H1 (cell line): Measurements from ENCODE around the gene ARMH4. TPM values are rescaled to one million over a fixed set of nuclear protein-coding genes. Genes with fewer than 3 reads are reported as not detected.

Source experiments
- CTCF ChIA-PET: fragments of 300-600 bp; sonication (Branson Sonifier 250); formaldehyde crosslinking; loops from one replicate; lab custom pipeline; 2021; ENCODE audit not compliant: partially characterized antibody; lab: Charles Lee
- POLR2A ChIA-PET: fragments of 300-600 bp; sonication (Branson Sonifier 250); formaldehyde crosslinking; loops from one replicate; lab custom pipeline; 2021; ENCODE audit warnings: inconsistent platforms; ENCODE audit not compliant: partially characterized antibody; lab: Charles Lee
- DNase-seq, 2 experiments: peaks; one replicate each; pipeline versions ENCODE4 v3.0.0 to v3.0.0-alpha.2; 2010 to 2022; ENCODE audit warnings: low spot score in 2 of 2, low read depth in 1 of 2, mixed read lengths in 1 of 2
- FAIRE-seq: peaks from 2 replicates; lab custom pipeline; 2011; peaks lifted over from hg19 to GRCh38; lab: Jason Lieb, UNC
- H2AFZ ChIP-seq: 2 replicates; pipeline ENCODE4 v1.8.1; 2012; ENCODE audit warnings: low read length, inconsistent platforms
- H2AK5ac ChIP-seq: 2 replicates; pipeline ENCODE4 v1.6.1; 2013; ENCODE audit warnings: low read depth, low read length
- H2BK120ac ChIP-seq: replicated peaks from 2 replicates; pipeline ENCODE3; 2013; ENCODE audit warnings: low read depth, low read length, inconsistent platforms
- H2BK12ac ChIP-seq: 2 replicates; pipeline ENCODE4 v1.6.1; 2013; ENCODE audit warnings: low read depth, low read length
- H2BK15ac ChIP-seq: 2 replicates; pipeline ENCODE4 v1.6.1; 2013; ENCODE audit warnings: low read length
- H2BK20ac ChIP-seq: 2 replicates; pipeline ENCODE4 v1.6.1; 2013; ENCODE audit warnings: low read length
- H2BK5ac ChIP-seq: 2 replicates; pipeline ENCODE4 v1.6.1; 2013; ENCODE audit warnings: low read depth, low read length
- H3K14ac ChIP-seq: 2 replicates; pipeline ENCODE4 v1.6.1; 2013; ENCODE audit warnings: inconsistent platforms; ENCODE audit not compliant: insufficient read length
- H3K18ac ChIP-seq: 2 replicates; pipeline ENCODE4 v1.6.1; 2013; ENCODE audit warnings: low read length; ENCODE audit errors: extremely low read depth
- H3K23ac ChIP-seq: 2 replicates; pipeline ENCODE4 v1.6.1; 2013; ENCODE audit warnings: inconsistent platforms; ENCODE audit not compliant: insufficient read length
- H3K23me2 ChIP-seq: 2 replicates; pipeline ENCODE4 v1.6.1; 2013; ENCODE audit warnings: low read depth, low read length
- H3K27ac ChIP-seq: 2 replicates; pipeline ENCODE4 v1.6.1; 2011; ENCODE audit warnings: low read depth, low read length, inconsistent platforms
- H3K27me3 ChIP-seq, 4 experiments: replicated peaks in 1 of 4; 1 replicate in 1 of 4; 2 replicates in 3 of 4; pipeline versions ENCODE4 v1.6.1 to v1.8.1; 2011 to 2013; ENCODE audit warnings: low read length in 3 of 4, mild to moderate bottlenecking in 3 of 4, inconsistent platforms in 2 of 4, mixed read lengths in 2 of 4, moderate library complexity in 1 of 4; ENCODE audit not compliant: control insufficient read depth in 3 of 4, insufficient read depth in 3 of 4; ENCODE audit errors: extremely low read depth in 1 of 4
- H3K36me3 ChIP-seq, 4 experiments: 2 replicates each; pipeline versions ENCODE4 v1.6.1 to v1.8.1; 2011 to 2013; ENCODE audit warnings: mild to moderate bottlenecking in 4 of 4, low read length in 3 of 4, moderate library complexity in 2 of 4, control low read depth in 1 of 4, inconsistent platforms in 1 of 4; ENCODE audit not compliant: insufficient read depth in 4 of 4, control insufficient read depth in 2 of 4
- H3K4ac ChIP-seq: replicated peaks from 2 replicates; pipeline ENCODE3; 2013; ENCODE audit warnings: low read length, low read depth, mixed read lengths, inconsistent platforms; ENCODE audit not compliant: insufficient read length
- H3K4me1 ChIP-seq, 4 experiments: replicated peaks in 1 of 4; 1 replicate in 1 of 4; 2 replicates in 3 of 4; pipeline versions ENCODE4 v1.6.1 to v1.8.1; 2011 to 2013; ENCODE audit warnings: low read length in 3 of 4, inconsistent platforms in 2 of 4, mixed read lengths in 1 of 4; ENCODE audit not compliant: insufficient read depth in 4 of 4, control insufficient read depth in 3 of 4
- H3K4me2 ChIP-seq, 2 experiments: 2 replicates each; pipeline versions ENCODE4 v1.6.1 to v1.8.1; 2011 to 2013; ENCODE audit warnings: low read depth in 2 of 2, low read length in 2 of 2, control low read depth in 1 of 2, inconsistent platforms in 1 of 2, mild to moderate bottlenecking in 1 of 2; ENCODE audit not compliant: insufficient read depth in 1 of 2
- H3K4me3 ChIP-seq, 4 experiments: fragments of 200-600, 300-600 bp in 1 of 4; sonication (generic), shearing (Covaris generic), sonication (Bioruptor Twin) in 1 of 4; 2 replicates each; pipeline versions ENCODE4 v1.5.1 to v1.8.1; 2011 to 2016; ENCODE audit warnings: low read length in 4 of 4, low read depth in 3 of 4, control low read depth in 2 of 4, inconsistent platforms in 2 of 4, mild to moderate bottlenecking in 2 of 4, mixed read lengths in 1 of 4, moderate library complexity in 1 of 4; ENCODE audit not compliant: insufficient read depth in 2 of 4; ENCODE audit errors: extremely low read depth in 1 of 4
- H3K56ac ChIP-seq: replicated peaks from 2 replicates; pipeline ENCODE3; 2013; ENCODE audit warnings: low read depth, mild to moderate bottlenecking, mixed read lengths, low read length, inconsistent platforms; ENCODE audit not compliant: insufficient read length
- H3K79me1 ChIP-seq: 2 replicates; pipeline ENCODE4 v1.6.1; 2013; ENCODE audit warnings: low read depth, low read length, control low read depth
- H3K79me2 ChIP-seq, 2 experiments: 2 replicates each; pipeline versions ENCODE4 v1.6.1 to v1.8.1; 2012 to 2013; ENCODE audit warnings: low read length in 2 of 2, mild to moderate bottlenecking in 2 of 2, inconsistent platforms in 1 of 2; ENCODE audit not compliant: insufficient read depth in 2 of 2, control insufficient read depth in 1 of 2
- H3K9ac ChIP-seq, 4 experiments: replicated peaks in 1 of 4; 1 replicate in 1 of 4; 2 replicates in 3 of 4; pipeline versions ENCODE4 v1.6.1 to v1.8.1; 2011 to 2013; ENCODE audit warnings: low read depth in 3 of 4, low read length in 3 of 4, control low read depth in 2 of 4, mild to moderate bottlenecking in 2 of 4, moderate library complexity in 2 of 4, inconsistent platforms in 1 of 4; ENCODE audit errors: extremely low read depth in 1 of 4
- H3K9me3 ChIP-seq, 2 experiments: 2 replicates each; pipeline versions ENCODE4 v1.6.1 to v1.8.1; 2012 to 2013; ENCODE audit warnings: mild to moderate bottlenecking in 2 of 2, moderate library complexity in 2 of 2, control low read depth in 1 of 2, inconsistent platforms in 1 of 2, low read depth in 1 of 2, low read length in 1 of 2, mixed read lengths in 1 of 2; ENCODE audit not compliant: insufficient read depth in 2 of 2
- H4K20me1 ChIP-seq, 2 experiments: replicated peaks in 1 of 2; 2 replicates each; pipeline versions ENCODE3 to v1.8.1; 2011 to 2013; ENCODE audit warnings: inconsistent platforms in 2 of 2, low read length in 2 of 2, mild to moderate bottlenecking in 1 of 2; ENCODE audit not compliant: insufficient read depth in 2 of 2, control insufficient read depth in 1 of 2
- H4K5ac ChIP-seq: 2 replicates; pipeline ENCODE4 v1.6.1; 2013; ENCODE audit warnings: low read length, low read depth, mixed read lengths, inconsistent platforms; ENCODE audit not compliant: insufficient read length
- H4K8ac ChIP-seq: 2 replicates; pipeline ENCODE4 v1.8.0; 2013; ENCODE audit warnings: mild to moderate bottlenecking, moderate library complexity, low read length, inconsistent platforms; ENCODE audit not compliant: insufficient read depth; ENCODE audit errors: extremely low read depth
- H4K91ac ChIP-seq: replicated peaks from 2 replicates; pipeline ENCODE3; 2013; ENCODE audit warnings: low read length, mixed read lengths, inconsistent platforms; ENCODE audit not compliant: insufficient read length
- ATF3 ChIP-seq: IDR thresholded peaks from 2 replicates; pipeline ENCODE4 v1.6.1; 2011; ENCODE audit warnings: low read depth, mild to moderate bottlenecking, low read length; ENCODE audit not compliant: insufficient read depth
- CHD1 ChIP-seq: IDR thresholded peaks from 2 replicates; pipeline ENCODE4 v1.6.1; 2012; ENCODE audit warnings: low read depth, low read length, improper control_type of control experiment
- CHD2 ChIP-seq: IDR thresholded peaks from 2 replicates; pipeline ENCODE4 v1.6.1; 2012; ENCODE audit warnings: low read length, improper control_type of control experiment
- POU5F1 ChIP-seq: IDR thresholded peaks from 2 replicates; pipeline ENCODE4 v1.6.1; 2011; ENCODE audit warnings: low read depth, mild to moderate bottlenecking, low read length, moderate library complexity
- RFX5 ChIP-seq: IDR thresholded peaks from 2 replicates; pipeline ENCODE4 v1.6.1; 2011; ENCODE audit warnings: low read depth, low read length, improper control_type of control experiment, borderline replicate concordance
- SP1 ChIP-seq: IDR thresholded peaks from 2 replicates; pipeline ENCODE4 v1.6.1; 2011; ENCODE audit warnings: low read depth, low read length
- SUZ12 ChIP-seq: fragments of 200-600 bp; sonication (generic); IDR thresholded peaks from 2 replicates; pipeline ENCODE4 v1.6.1; 2012; ENCODE audit warnings: mild to moderate bottlenecking, inconsistent platforms, low read length, moderate library complexity, mixed read lengths
- YY1 ChIP-seq: IDR thresholded peaks from 2 replicates; pipeline ENCODE4 v1.6.1; 2011; ENCODE audit warnings: low read depth, mild to moderate bottlenecking, low read length
- WGBS, 2 experiments: shearing (Covaris generic) in 1 of 2; methylation state at CpG; one replicate each; pipeline versions ENCODE4 v1.1.6 to v1.1.7; 2013 to 2015; ENCODE audit warnings: low lambda C conversion rate in 2 of 2, mixed read lengths in 2 of 2, inconsistent platforms in 1 of 2, low coverage in 1 of 2, missing lambda C conversion rate in 1 of 2; ENCODE audit not compliant: insufficient replicate concordance in 2 of 2, insufficient coverage in 1 of 2, insufficient read length in 1 of 2; ENCODE audit errors: extremely low coverage in 1 of 2, missing lambda C conversion rate in 1 of 2; 5-methylcytosine and 5-hydroxymethylcytosine counted together
- polyA plus RNA-seq, 7 experiments: library from polyadenylated mRNA; depleted of rRNA in 3 of 7; stranded (reverse) in 5 of 7; unstranded in 2 of 7; fragments of >200 nt in 5 of 7; fragments of 200-250 nt in 2 of 7; gene quantifications; 1 replicate in 5 of 7; 2 replicates in 1 of 7; 4 replicates in 1 of 7; pipeline versions ENCODE4 v1.2.1 to v1.2.3, GENCODE V29; 2011 to 2013; ENCODE audit warnings: missing spikeins in 2 of 7, mixed read lengths in 2 of 7
- total RNA-seq: library from RNA; stranded (reverse); fragmentation: NEBNext Ultra II Directional; extraction: Animal tissue kit (Norgen Biotek cat#: 25700); gene quantifications from 2 replicates; pipeline ENCODE4 v1.2.1, GENCODE V29; 2021

ARMH4 gene
- total and polyA plus RNA-seq, 2 of the 8 experiments (the other 6 are each of a cell fraction or from before 2014, with no cell fraction given) = 7.1 to 25.4 TPM

GRCh38 chr14:58107041-58107440 lies 45.0 kb downstream of the ARMH4 start:
- Histone ChIP-seq H3K14ac (no peak overlapping the region), H4K8ac (no peak overlapping the region)

More at GRCh38 chr14:58107041-58107440, 45.0 kb downstream of the ARMH4 start:
- no peaks in the 10 kb centered on the region for H3K9me3 ChIP-seq
- no peak overlapping the region for H2BK20ac ChIP-seq
- H3K79me2 ChIP-seq = no peaks in the 10 kb centered on the region
- no peak overlapping the region for H2AK5ac ChIP-seq
- no peak overlapping the region for H2BK12ac ChIP-seq
- H3K27me3 ChIP-seq = no peaks in the 10 kb centered on the region
- H2BK120ac ChIP-seq = no peak overlapping the region
- H3K4me3 ChIP-seq = no peak overlapping the region
- no peak overlapping the region for H2BK5ac ChIP-seq
- FAIRE-seq (no peak), DNase-seq (no peak)
- H3K18ac ChIP-seq = no peak overlapping the region
- H3K27ac ChIP-seq = no peak overlapping the region
- no peaks in the 10 kb centered on the region for H3K4me1 ChIP-seq
- H4K5ac ChIP-seq = no peak overlapping the region
- no peak overlapping the region for H3K23ac ChIP-seq
- WGBS, 2 experiments = 82% methylated on average over 1 of the region's 1 CpG; no CpG with 5 or more reads in 1 of the 2 experiments
- no peak for TF ChIP-seq SP1
- no peak for TF ChIP-seq YY1
- TF ChIP-seq CHD2 = no peak
- TF ChIP-seq ATF3 = no peak
- no peak for TF ChIP-seq RFX5
- no peak for TF ChIP-seq POU5F1
- TF ChIP-seq SUZ12 = no peak
- no peak for TF ChIP-seq CHD1
- H2BK15ac ChIP-seq = no peak overlapping the region
- ChIA-PET POLR2A (interaction anchor here (1.1 kb wide), 1 partner anchor 97 kb away, joined by 3 read pairs; no protein-coding TSS in a partner anchor), CTCF (interaction anchor here (0.9 to 7.1 kb wide), 10 partner anchors 10 to 113 kb away, joined by 3 to 88 read pairs (median 3); partner anchors contain the start of gene ACTR10)
- H2AFZ ChIP-seq = no peak overlapping the region
- no peak overlapping the region for H3K4me2 ChIP-seq
- H3K23me2 ChIP-seq = no peaks in the 10 kb centered on the region
- H3K56ac ChIP-seq = no peak overlapping the region
- no peak overlapping the region for H3K9ac ChIP-seq
- no peaks in the 10 kb centered on the region for H3K79me1 ChIP-seq
- H3K36me3 ChIP-seq = no peaks in the 10 kb centered on the region
- H4K20me1 ChIP-seq = no peaks in the 10 kb centered on the region
- H3K4ac ChIP-seq = no peak overlapping the region
- no peak overlapping the region for H4K91ac ChIP-seq
